Measurements from ENCODE around the gene TEAD3. TPM values are rescaled to one million over a fixed set of nuclear protein-coding genes. Genes with fewer than 3 reads are reported as not detected.

Gene TEAD3
- polyA plus RNA-seq, 3 donors, result 38.2 to 42.8 (median 38.5) TPM

DNA sequence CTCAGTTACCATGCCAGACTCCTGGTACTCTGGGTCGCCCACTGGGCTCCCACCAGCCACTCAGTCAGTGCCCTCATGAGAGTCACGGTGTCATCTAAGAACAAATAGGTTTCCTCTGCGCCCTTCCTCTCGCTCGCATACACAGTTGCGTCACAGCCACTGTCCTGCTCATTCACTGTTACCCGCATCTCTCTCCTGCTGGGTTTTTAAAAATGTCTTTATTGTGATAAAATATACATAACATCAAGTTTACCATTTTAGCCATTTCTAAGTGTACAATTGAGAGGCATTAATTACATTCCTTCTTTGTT, 4.0 kb downstream of the TEAD3 start:
- no peak for DNase-seq (ENCODE audit: low read depth in 3 of 3, low spot score in 2 of 3)

DNA sequence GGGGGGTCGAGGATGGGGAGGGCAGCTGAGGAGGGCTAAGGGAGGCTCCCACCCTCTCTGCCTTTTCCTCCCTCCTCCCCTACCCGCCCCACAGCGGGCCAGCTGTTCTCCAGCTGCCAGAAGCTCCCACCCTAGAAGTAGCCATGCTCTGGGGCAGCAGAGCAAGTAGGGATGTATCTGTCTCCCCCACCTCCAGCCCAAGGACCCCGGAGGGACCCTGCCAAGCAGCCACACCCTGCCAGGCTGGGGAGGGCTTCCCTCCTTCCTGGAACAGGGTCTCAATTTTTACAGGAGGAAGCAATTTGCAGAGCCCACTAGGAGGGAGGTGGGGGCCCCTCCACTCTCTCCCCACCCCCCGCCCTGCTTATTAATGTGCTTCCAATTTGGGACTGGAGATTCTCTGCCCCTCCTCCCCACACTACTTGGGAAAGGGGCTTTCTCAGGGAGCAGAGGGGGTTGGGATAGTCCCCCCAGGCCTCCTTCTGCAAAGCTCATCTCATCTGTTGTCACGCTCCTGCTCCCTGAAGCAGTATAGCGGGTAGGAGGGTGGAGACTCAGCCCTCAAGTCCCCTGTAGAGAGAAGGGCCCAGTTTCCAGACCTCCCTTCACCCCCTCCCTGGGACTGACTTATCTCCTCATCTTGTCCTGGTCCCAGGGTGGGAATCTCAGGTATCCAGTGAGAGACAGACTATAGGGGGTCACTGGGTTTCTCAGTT, 4.5 kb downstream of the TEAD3 start:
- no peak for DNase-seq (ENCODE audit: low read depth in 3 of 3, low spot score in 2 of 3)

DNA sequence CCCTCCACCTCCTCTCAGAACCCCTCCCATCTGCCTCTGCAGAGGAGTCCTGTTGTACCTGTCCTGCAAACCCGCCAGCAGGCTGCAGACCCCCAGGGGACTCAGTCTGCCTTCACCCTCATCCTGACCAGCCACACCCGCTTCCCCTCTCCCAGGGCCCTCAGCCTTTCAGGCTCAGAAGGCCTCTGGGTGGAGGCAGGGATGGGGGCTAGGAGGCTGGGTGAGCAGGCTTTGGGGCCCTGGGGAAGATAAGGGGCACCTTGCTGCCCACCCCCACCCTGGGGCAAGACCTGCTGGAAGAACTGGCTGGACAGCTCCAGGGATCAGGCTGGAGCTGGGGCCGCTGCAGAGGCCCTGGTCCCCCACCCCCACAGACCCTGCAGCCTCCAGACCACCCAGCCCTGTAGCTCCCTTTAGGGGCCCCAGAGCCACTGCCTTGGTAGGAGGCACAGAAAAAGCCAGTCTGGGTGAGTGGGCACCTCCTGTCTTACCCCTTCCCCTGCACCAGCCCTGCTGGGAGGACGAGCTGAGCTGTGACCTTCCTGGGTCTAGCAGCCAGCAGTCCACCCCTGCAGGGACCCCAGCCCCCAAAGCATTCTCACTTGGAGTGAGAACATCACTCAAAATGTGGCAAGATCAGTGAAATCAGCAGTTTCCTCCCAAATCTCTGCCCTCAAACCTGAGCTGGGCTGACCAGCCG, 5.2 kb downstream of the TEAD3 start:
- DNase-seq (ENCODE audit: low read depth in 3 of 3, low spot score in 2 of 3), result no peak

DNA sequence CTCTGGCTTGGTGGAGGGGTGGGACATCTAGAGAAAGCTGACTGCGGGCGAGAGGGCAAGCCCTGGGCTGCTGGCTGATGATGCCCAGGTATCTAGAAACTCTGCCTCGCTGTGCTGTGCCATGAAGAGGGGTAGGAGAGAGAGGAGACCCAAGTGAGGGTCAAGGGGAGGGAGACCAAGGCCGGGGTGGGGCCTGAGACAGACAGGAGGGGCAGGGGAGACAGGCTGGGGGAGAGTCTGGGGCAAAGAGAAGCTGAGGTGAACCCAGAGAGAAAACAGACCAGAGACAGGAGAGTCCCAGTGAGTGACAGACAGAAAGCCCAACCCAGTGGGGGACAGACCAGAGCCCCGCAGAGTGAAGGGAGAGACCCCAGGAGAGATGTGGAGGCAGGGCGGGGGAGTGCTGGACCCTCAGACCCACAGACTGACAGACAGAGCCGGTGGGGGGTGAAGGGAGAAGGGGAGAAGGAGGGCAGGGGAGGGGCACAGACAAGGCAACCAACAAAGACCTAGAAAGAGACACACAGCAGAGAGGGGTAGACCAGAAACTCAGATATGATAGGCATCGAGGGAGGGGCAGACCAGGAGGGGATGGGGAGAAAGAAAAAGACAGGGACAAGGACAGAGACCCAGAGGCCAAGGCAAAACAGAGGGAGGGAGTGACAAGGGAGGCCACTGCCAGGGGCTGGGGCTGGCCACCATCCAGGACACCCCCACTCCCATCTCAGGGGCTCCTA, 5.9 kb downstream of the TEAD3 start:
- no peak for DNase-seq (ENCODE audit: low read depth in 3 of 3, low spot score in 2 of 3)

DNA sequence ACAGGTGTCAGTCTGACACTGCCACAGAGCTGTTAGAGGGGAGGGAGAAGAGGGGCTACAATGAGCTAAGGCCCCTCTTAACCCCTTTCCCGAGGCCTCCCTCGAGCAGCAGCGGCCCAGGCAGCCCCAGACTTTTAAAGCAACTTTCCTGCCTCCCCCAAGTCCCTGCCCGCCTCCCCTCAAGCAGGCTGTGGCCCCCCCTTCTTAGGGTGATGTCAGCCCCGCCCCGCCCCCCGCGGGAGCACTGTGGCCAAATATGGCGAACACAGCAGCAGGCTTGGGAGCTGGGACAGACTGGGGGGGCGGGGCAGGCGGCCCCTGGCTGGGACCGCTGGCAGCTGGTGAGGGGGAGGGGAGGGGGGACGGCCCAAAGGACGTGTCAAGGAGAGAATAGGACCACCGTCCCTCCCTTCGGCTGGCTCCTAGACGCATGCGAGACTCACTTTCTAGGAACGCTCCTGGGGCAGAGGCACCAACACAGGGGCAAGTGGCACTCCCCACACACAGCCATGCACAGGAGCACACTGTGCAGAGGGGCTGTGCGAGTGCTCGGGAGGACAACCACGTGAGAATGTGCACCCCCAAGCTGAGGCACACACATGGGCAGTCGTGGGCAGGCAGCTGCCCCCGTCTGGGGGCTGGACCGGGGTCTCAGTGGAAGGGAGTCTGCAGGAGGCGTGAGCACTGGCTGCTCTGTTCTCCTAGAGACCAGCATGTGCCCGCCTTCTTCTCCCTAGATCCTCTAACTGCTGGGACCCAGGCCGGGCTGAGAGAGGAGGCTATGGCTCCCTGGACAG, 6.7 kb downstream of the TEAD3 start:
- no peak for DNase-seq (ENCODE audit: low read depth in 3 of 3, low spot score in 2 of 3)

DNA sequence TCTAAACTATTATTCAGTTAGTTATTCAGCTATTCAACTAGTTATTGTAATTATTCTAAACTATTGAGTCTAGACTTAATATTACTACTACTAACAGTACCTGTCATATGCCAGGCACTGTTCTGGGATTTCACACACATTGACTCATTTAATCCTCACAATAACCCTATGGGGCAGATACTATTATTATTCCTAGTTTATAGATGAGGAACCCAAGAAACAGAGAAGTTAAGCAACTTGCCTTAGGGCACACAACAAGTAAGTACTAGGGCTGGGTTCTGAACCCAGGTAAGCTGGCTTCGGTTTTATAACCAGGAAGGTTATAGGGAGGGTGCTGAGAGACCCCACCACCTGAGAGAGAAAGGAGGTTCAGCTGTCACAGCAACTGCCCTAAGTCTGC, 7.8 kb downstream of the TEAD3 start:
- no peak for DNase-seq (ENCODE audit: low read depth in 3 of 3, low spot score in 2 of 3)

DNA sequence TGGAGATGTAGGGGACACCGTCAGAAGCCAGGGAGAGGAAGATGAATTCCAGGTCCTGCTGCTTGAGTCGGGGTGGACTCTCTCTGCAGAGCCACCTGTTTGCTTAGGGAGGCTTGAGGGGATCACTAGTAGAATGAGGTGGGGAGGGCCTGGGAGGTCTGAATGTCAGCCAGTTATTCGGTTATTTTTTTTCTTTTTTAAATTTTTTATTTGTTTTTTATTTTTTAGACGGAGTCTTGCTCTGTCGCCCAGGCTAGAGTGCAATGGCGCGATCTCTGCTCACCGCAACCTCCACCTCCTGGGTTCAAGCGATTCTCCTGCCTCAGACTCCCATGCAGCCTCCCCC, 8.4 kb downstream of the TEAD3 start:
- no peak for DNase-seq (ENCODE audit: low read depth in 3 of 3, low spot score in 2 of 3)

DNA sequence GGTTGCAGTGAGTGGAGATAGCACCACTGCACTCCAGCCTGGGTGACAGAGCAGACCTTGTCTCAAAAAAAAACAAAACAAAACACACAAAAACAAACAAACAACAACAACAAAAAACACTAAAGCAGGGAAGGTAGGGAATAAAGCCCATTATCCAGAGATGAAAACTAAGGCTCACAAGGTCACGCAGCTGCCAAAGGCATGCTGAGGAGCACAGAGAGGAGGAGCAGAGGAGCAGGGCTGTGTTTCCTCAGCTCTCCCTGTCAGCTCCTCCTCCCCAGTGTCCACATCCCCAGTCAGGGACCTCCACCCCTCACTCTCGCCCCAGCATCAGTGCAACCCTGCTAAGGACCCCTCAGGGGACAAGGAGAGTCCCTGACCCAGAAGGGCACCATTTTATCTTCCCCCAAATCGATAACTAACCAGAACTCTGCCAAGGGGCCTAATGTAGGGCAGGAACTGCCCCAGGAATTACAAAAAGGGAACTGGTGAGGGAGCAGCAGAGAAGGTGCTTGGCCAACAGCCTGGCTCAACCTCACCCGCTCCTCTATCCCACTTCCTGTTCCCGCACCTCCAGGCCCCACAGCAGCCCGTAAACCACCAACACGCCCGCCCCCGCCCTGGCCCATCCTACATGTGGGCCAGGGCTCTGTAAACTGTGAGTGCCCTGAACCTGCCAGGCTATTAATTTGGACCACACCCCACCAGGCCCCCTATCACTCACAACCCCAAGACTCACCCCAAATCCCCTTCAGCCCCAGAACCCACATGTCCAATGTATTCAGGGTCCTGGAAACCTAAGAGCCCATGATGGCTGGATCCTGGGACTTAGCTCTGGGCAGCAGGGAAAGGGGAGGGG, 9.0 kb downstream of the TEAD3 start:
- no peak for DNase-seq (ENCODE audit: low read depth in 3 of 3, low spot score in 2 of 3)

DNA sequence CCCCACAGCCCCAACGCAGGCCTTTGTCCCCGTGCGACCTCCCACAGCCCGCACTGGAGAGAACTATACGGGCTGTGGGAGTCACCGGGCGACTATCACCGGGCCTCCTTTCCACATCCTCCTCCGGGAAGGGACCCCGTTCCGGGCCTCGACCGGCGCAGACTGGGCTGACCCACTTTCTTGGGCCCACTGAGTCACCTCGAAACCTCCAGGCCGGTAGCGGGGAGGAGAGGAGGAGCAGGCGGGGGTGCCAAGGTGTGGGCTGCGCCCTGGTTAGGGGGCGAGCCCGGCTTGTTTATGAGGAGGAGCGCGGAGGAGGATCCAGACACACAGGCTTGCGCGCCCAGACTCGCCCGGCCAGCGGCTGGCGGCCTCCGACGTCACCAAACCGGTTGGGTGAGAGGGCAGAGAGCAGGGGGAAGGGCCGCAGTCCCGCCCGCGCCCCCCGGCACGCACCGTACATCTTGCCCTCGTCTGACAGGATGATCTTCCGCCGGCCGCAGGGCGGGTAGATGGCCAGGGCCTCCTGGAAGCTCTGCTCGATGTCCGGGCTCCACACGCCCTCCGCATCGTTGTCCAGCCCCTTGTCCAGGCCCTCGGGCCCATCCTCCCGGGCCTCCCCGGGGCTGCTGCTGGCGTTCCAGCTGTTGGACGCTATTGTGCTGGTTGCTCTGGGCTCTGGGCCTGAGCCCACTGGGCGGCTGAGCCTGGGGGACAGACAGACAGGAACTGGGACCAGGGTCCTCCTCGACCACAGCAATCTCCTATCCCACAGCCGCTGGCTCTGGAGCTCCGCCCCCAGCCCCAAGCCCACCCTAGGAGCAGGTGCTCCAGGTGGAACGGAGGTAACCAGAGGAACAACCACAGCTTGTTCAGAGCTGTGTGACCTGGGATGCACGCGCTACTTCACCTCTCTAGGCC, 10.6 kb downstream of the TEAD3 start:
- no peak for DNase-seq (ENCODE audit: low read depth in 3 of 3, low spot score in 2 of 3)

DNA sequence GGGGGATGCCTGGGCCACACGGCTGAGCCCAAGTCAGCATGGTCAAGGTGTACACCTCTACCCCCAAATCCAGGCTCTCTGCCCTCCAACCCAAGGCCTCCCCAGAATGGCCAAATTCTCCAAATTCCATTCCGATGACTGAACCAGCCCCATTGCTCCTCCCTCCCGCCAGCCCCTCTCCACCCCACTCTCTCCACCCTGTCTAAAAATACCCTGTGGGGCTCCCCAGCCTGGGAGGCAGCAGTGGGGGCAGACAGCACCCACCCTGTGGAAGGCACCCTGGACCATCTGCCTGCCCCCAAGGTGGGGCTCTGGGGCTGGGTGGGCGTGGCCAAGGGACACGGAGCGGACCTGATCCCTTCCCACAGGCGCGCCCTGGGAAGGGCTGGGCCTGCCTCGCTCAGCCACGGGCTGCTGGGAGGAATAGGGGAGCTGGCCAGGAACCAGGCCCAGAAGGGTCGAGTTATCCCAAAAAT, 11.4 kb downstream of the TEAD3 start:
- DNase-seq (ENCODE audit: low read depth in 3 of 3, low spot score in 2 of 3), result no peak

DNA sequence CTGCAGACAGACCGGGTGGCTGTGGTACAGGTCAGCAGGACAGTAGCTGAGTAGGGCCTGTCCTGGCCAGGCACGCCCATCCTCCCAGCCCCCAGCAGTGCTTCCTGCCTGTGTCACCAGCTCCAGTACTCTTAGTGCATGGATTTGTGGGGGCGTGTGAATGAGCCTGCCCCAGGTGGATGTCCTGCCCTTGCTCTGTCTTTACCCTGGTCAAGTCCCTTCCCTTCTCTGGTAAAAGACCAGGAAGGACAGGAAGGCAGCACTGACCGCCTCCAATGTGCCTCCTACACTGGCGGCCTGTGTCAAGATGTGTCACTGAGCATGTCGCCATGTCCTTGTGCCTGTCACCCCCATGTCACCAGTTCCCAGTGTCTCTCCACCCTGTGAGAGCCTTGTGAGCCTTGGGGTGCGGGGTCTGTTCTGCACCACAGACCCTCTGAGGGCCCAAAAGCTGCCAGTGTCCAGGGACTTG, 11.9 kb downstream of the TEAD3 start:
- no peak for DNase-seq (ENCODE audit: low read depth in 3 of 3, low spot score in 2 of 3)

DNA sequence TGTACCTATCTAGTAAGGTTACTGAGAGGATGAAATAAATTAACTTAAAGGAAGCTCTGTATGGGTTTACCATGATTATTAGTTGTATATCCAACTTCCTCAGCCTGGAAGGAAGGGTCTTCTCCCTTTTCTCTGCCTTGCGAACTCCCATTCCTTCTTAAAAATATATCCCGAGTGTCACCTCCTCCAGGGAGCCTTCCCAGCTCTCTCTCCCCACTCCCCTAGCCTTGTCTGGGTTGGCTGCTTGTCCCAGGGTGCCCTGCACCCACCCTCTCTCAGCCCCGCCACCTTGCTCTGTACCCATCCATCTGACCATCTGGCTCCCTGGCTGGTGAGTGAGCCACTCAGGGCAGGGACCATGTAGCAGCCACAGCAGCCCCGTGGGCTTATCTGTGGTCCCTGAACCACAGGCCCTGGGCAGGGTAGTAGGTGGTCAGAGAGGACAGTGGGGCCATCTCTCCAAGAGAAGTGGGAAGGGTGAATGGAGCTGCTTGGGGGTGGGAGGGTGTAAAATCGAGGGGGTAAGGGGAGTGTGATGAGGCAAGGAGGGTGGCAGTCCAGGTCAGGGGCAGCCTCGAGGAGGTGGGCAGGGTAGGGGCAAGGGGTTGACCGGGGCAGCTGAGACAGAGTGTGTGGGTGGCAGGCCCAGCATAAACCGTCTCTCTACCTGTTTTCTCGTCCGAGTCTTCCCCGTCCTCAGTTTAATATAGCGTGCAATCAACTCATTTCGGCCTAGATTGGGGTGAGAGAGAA, 12.8 kb downstream of the TEAD3 start:
- DNase-seq (ENCODE audit: low read depth in 3 of 3, low spot score in 2 of 3), result no peak

DNA sequence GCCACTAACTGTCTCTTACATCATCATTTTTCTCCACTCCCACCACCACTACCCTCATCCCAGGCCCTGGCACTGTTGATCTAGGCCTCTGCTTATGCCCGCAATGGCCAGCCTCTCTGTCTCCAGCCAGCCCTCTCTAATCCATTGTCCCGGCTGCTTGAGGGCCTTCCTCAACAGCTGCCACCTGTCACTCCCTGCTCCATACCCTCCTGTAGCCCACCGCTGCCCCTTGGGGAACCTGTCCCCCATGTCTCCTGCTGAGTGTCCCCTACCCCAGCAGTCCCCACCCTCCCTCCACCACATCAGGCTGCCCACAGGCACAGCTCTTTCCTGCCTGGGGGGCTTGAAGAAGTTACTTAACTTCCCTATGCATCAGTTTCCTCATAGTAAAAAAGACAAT, 13.4 kb downstream of the TEAD3 start:
- DNase-seq (ENCODE audit: low read depth in 3 of 3, low spot score in 2 of 3), result no peak

DNA sequence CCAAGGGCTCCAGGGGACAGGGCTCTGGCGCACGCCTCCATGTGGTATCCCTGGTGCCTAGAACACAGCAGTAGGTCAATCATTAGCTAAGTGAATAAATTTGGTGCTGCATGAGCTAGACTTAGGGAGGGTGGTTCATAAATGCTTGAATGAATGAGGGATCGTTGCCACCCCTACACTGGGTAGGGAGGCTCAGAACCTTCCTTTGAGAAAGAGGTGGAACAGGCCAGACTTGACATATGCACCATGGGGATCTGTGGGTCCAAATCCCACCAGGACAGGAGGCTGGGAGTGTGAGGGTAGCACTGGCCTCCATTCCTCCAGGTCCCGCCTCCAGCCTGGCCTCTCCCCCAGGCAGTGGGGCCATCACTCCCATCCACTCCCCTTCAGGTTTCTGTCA, 13.8 kb downstream of the TEAD3 start:
- DNase-seq (ENCODE audit: low read depth in 3 of 3, low spot score in 2 of 3), result no peak

DNA sequence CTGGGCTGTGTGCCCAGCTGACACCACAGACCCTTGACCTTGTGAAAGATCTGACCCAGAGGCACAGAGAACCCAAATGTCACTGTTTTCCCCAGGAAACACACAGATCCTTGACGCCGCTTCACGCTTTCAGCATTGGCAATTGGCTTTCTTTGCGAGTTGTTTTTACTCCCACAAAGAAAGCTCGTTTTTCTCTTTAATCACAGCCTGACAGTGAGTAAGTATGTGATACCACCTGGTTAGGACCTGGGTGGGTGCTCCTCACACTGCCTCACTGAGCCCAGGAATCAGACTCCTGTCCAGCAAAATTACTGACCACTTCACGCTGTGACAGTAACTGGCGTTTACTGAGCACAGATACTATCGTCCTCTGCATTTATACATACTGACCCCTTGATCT, 15.7 kb downstream of the TEAD3 start:
- no peak for DNase-seq (ENCODE audit: low read depth in 3 of 3, low spot score in 2 of 3)

DNA sequence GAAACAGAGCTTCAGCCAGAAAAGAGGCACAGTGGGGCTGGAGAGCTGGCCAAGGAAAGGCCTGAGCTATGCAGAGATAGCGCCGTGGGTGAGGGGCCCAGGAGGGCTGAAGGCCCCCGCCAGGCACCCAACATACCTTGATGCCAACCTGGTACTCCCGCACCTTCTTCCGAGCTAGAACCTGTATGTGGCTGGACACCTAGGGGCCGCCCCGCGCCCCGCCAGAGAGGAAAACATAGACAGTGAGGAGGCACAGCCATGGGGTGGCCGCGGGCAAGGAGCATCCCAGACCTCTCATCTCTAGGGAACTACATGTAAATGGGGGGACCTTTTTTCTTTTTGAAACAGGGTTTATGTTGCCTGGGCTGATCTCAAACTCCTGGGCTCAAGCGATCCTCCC, 16.7 kb downstream of the TEAD3 start:
- no peak for DNase-seq (ENCODE audit: low read depth in 3 of 3, low spot score in 2 of 3)

DNA sequence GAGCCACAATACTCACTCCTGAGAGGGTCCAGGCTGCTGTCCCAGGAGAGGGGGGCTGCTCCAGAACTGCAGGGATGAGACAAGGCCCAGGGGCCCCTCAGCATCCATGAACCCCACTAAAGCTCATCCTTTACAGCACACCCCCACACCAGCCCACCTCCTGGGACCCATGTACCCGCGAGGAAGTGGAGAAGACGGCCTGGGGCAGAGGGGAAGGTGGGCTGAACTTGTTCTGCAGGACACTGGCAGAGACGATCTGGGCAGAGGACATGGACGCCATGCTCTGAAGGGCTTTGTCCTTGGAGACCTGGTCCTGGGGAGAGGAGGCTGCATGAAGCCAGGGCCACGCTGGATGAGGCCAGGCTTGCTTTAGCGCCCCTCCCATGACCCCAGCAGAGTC, 18.6 kb downstream of the TEAD3 start:
- DNase-seq (ENCODE audit: low read depth in 3 of 3, low spot score in 2 of 3), result no peak

DNA sequence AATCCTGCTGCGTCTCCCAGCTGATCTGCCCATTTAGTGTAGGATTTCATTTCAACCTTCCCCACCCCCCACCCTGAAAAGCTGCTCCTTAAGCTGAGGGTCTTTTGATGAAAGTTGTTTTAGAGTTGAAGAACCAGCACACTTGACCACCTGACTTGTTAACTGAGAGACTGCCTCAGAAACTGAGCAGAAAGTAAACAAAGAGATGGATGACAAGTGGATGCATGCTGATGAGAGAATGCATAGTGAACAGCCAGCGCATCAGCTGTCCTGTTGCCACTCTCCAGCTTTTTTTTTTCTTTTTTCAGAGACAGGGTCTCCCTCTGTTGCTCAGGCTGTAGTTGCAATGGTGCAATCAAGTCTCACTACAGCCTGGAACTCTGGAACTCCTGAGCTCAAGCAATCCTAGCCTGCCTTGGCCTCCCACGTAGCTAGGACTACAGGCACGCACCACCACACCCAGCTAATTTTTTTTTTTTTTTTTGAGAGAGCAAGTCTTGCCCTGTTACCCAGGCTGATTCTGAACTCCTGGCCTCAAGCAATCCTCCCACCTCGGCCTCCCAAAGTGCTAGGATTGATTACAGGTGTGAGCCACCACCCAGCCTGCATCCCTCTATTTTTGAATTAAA, 19.2 kb downstream of the TEAD3 start:
- DNase-seq (ENCODE audit: low read depth in 3 of 3, low spot score in 2 of 3), result no peak
